Peyer's patch (tissue), 4 donors: ENCODE data around the gene AGAP5.
"Not testable (repeated sequence)": the region's sequence is repeated elsewhere in the genome, so short reads cannot be mapped to it uniquely, and the experiment has no call there.

Experiments used
- CTCF ChIP-seq, 6 experiments: fragments of 450-650 bp in 4 of 6; fragments of 200-600 bp in 2 of 6; sonication (generic) in 1 of 6; IDR thresholded peaks; one replicate each; pipeline ENCODE4 v1.5.1; 2017 to 2019; ENCODE audit warnings: antibody characterized with exemption in 6 of 6, mild to moderate bottlenecking in 3 of 6, moderate library complexity in 1 of 6
- POLR2A ChIP-seq, 2 donors: fragments of 450-650 bp; IDR thresholded peaks; one replicate each; pipeline ENCODE4 v1.5.1; 2017; ENCODE audit warnings: antibody characterized with exemption in 2 of 2, mild to moderate bottlenecking in 2 of 2, moderate library complexity in 2 of 2

GRCh38 chr10:73668378-73668777 lies 29.5 kb downstream of the AGAP5 start:
- not testable (repeated sequence) for TF ChIP-seq CTCF, POLR2A (IDR thresholded peaks at IDR 0.05)
